IMR-90 (cell line): ENCODE data around the gene LAIR1.
"Not testable (repeated sequence)": the region's sequence is repeated elsewhere in the genome, so short reads cannot be mapped to it uniquely, and the experiment has no call there.

ENCODE experiments used
- BHLHE40 ChIP-seq: fragments of 150-350 bp; IDR thresholded peaks from 2 replicates; pipeline ENCODE4 v1.6.1; 2016; ENCODE audit warnings: mild to moderate bottlenecking, low read depth, low read length
- RCOR1 ChIP-seq: IDR thresholded peaks from 2 replicates; pipeline ENCODE4 v1.6.1; 2012; ENCODE audit warnings: mild to moderate bottlenecking, low read length, improper control_type of control experiment; ENCODE audit not compliant: insufficient replicate concordance
- RFX5 ChIP-seq: IDR thresholded peaks from 2 replicates; pipeline ENCODE4 v1.8.0; 2012; ENCODE audit warnings: low read depth, mild to moderate bottlenecking, low read length, moderate library complexity
- TF ChIP-seq, protein P1 (sequence below): conservative IDR thresholded peaks from 2 replicates; pipeline ENCODE4 v1.5.1; 2012; ENCODE audit warnings: mild to moderate bottlenecking, low read depth, low read length, improper control_type of control experiment

DNA sequence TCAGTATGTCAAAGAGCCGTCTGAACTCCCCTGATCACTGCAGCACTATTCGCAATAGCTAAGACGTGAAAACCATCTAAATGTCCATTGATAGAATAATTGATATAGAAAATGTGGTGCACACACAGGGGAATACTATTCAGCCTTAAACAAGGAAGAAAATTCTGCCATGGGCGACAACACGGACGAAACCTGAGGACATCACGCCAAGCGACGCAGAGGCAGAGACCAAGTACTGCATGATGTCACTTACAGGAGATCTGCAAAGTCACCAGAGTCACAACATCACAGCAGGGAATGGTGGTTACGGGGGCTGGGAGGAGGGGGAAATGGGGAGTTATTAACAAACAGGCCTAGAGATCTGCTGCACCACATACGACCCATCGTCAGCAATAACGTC, 1.1 kb upstream of the LAIR1 start:
- not testable (repeated sequence) for TF ChIP-seq RCOR1, RFX5, BHLHE40
- TF ChIP-seq, protein P1, sequence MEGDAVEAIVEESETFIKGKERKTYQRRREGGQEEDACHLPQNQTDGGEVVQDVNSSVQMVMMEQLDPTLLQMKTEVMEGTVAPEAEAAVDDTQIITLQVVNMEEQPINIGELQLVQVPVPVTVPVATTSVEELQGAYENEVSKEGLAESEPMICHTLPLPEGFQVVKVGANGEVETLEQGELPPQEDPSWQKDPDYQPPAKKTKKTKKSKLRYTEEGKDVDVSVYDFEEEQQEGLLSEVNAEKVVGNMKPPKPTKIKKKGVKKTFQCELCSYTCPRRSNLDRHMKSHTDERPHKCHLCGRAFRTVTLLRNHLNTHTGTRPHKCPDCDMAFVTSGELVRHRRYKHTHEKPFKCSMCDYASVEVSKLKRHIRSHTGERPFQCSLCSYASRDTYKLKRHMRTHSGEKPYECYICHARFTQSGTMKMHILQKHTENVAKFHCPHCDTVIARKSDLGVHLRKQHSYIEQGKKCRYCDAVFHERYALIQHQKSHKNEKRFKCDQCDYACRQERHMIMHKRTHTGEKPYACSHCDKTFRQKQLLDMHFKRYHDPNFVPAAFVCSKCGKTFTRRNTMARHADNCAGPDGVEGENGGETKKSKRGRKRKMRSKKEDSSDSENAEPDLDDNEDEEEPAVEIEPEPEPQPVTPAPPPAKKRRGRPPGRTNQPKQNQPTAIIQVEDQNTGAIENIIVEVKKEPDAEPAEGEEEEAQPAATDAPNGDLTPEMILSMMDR = not testable (repeated sequence)
